ENCODE measurements around the gene CEP152.
A peak's percentile ranks its signal among the peaks of the same experiment; 100 is the strongest.

CEP152 gene

DNA sequence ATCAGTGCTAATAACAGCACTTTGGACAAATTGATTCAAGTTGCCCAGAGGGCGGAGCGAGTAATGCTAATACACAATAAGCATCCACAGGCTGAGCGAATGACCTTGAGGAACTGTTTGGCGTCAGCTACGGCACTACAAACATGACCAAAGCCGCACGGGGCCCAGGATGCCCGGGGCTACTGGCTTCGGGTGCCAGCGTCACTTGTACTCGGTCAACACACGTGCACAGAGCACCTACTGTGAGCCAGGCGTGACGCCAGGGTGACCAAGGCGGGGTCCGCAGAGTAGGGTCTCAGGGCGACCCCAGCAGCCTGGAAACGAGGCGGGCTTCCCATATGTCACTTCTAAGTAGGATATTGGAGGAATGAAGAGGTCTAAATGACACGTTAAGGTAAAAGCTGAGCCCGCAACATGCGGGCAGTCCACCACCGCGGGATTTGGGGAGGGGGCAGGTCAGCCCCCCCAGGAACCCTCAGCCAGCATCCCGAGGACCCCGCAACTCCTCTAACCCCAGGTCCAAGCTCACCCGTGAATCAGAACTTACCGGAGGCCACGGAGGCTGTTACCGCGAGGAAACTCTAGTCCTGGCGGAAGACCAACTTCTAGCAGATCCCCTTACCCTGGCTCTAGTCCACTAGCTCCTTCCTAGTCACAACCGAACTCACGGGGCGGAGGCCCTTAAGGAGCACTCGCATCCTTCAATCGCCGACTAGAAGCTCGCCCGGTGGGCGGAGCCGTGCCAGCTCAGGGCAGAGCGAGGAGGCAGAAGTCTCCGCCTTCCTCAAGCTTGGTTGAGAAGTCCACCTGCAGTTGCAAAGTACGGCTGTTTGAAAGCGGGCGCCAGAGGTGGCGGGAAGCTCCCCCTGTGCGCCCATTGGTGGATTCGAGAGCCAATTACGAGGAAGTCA is at the start of gene CEP152 (continued):
- TF ChIP-seq BCL11B (tag by site-specific recombination; IDR thresholded peaks at IDR 0.05; ENCODE audit: low read depth) (0 out of 2 replicates have a peak, but pooled peaks have one; percentile 20), YY1 (tag by site-specific recombination; IDR thresholded peaks at IDR 0.05) (no peak), ZNF791 (tag by site-specific recombination; IDR thresholded peaks at IDR 0.05) (no peak), KLF1 (tag by site-specific recombination; IDR thresholded peaks at IDR 0.05) (0 out of 2 replicates have a peak, but pooled peaks have one; percentile 17), ZNF560 (tag by site-specific recombination; IDR thresholded peaks at IDR 0.05; ENCODE audit: borderline replicate concordance) (no peak), MZF1 (tag by site-specific recombination; IDR thresholded peaks at IDR 0.05; ENCODE audit: borderline replicate concordance) (peak; percentile 87), ZBTB8A (tag by site-specific recombination; IDR thresholded peaks at IDR 0.05) (peak; percentile 62), KLF16 (tag by site-specific recombination; IDR thresholded peaks at IDR 0.05) (peak; percentile 54), ZNF76 (tag by site-specific recombination; IDR thresholded peaks at IDR 0.05; ENCODE audit: borderline replicate concordance, low read depth) (no peak; the same call in 1 of the 2 replicates), SP3 (tag by site-specific recombination; IDR thresholded peaks at IDR 0.05) (peak; percentile 93), SCRT1 (tag by site-specific recombination; IDR thresholded peaks at IDR 0.05; ENCODE audit: borderline replicate concordance) (no peak), ZNF626 (tag by site-specific recombination; IDR thresholded peaks at IDR 0.05) (no peak), ZNF341 (tag by site-specific recombination; IDR thresholded peaks at IDR 0.05; ENCODE audit: low read depth) (peak; percentile 52), ZSCAN30 (tag by site-specific recombination; IDR thresholded peaks at IDR 0.05) (0 out of 2 replicates have a peak, but pooled peaks have one; percentile 23), ZNF239 (tag by site-specific recombination; IDR thresholded peaks at IDR 0.05) (no peak), ZNF146 (tag by site-specific recombination; IDR thresholded peaks at IDR 0.05) (no peak), SP2 (tag by site-specific recombination; IDR thresholded peaks at IDR 0.05) (peak; percentile 91), ZNF114 (tag by site-specific recombination; IDR thresholded peaks at IDR 0.05) (no peak), ZXDB (tag by site-specific recombination; IDR thresholded peaks at IDR 0.05) (peak; percentile 36; the same call in 1 of the 2 replicates), ZNF501 (tag by site-specific recombination; IDR thresholded peaks at IDR 0.05) (peak; percentile 53; the same call in 1 of the 2 replicates), ZBTB7A (tag by site-specific recombination; IDR thresholded peaks at IDR 0.05; ENCODE audit: low read depth) (peak; percentile 84), ZNF335 (tag by site-specific recombination; conservative IDR thresholded peaks at IDR 0.05) (peak; percentile 51), GLIS2 (tag by site-specific recombination; IDR thresholded peaks at IDR 0.05) (peak; percentile 77)
- TF ChIP-seq, protein P1, sequence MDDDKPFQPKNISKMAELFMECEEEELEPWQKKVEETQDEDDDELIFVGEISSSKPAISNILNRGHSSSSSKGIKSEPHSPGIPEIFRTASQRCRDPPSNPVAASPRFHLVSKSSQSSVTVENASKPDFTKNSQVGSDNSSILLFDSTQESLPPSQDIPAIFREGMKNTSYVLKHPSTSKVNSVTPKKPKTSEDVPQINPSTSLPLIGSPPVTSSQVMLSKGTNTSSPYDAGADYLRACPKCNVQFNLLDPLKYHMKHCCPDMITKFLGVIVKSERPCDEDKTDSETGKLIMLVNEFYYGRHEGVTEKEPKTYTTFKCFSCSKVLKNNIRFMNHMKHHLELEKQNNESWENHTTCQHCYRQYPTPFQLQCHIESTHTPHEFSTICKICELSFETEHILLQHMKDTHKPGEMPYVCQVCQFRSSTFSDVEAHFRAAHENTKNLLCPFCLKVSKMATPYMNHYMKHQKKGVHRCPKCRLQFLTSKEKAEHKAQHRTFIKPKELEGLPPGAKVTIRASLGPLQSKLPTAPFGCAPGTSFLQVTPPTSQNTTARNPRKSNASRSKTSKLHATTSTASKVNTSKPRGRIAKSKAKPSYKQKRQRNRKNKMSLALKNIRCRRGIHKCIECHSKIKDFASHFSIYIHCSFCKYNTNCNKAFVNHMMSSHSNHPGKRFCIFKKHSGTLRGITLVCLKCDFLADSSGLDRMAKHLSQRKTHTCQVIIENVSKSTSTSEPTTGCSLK (tag by site-specific recombination; IDR thresholded peaks at IDR 0.05) = no peak
- TF ChIP-seq, protein P2, sequence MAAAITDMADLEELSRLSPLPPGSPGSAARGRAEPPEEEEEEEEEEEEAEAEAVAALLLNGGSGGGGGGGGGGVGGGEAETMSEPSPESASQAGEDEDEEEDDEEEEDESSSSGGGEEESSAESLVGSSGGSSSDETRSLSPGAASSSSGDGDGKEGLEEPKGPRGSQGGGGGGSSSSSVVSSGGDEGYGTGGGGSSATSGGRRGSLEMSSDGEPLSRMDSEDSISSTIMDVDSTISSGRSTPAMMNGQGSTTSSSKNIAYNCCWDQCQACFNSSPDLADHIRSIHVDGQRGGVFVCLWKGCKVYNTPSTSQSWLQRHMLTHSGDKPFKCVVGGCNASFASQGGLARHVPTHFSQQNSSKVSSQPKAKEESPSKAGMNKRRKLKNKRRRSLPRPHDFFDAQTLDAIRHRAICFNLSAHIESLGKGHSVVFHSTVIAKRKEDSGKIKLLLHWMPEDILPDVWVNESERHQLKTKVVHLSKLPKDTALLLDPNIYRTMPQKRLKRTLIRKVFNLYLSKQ (tag by site-specific recombination; IDR thresholded peaks at IDR 0.05; ENCODE audit: borderline replicate concordance) = no peak
- TF ChIP-seq, protein P3, sequence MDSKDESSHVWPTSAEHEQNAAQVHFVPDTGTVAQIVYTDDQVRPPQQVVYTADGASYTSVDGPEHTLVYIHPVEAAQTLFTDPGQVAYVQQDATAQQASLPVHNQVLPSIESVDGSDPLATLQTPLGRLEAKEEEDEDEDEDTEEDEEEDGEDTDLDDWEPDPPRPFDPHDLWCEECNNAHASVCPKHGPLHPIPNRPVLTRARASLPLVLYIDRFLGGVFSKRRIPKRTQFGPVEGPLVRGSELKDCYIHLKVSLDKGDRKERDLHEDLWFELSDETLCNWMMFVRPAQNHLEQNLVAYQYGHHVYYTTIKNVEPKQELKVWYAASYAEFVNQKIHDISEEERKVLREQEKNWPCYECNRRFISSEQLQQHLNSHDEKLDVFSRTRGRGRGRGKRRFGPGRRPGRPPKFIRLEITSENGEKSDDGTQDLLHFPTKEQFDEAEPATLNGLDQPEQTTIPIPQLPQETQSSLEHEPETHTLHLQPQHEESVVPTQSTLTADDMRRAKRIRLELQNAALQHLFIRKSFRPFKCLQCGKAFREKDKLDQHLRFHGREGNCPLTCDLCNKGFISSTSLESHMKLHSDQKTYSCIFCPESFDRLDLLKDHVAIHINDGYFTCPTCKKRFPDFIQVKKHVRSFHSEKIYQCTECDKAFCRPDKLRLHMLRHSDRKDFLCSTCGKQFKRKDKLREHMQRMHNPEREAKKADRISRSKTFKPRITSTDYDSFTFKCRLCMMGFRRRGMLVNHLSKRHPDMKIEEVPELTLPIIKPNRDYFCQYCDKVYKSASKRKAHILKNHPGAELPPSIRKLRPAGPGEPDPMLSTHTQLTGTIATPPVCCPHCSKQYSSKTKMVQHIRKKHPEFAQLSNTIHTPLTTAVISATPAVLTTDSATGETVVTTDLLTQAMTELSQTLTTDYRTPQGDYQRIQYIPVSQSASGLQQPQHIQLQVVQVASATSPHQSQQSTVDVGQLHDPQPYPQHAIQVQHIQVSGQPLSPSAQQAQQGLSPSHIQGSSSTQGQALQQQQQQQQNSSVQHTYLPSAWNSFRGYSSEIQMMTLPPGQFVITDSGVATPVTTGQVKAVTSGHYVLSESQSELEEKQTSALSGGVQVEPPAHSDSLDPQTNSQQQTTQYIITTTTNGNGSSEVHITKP (tag by site-specific recombination; IDR thresholded peaks at IDR 0.05) = peak; percentile 97
- TF ChIP-seq, protein P4, sequence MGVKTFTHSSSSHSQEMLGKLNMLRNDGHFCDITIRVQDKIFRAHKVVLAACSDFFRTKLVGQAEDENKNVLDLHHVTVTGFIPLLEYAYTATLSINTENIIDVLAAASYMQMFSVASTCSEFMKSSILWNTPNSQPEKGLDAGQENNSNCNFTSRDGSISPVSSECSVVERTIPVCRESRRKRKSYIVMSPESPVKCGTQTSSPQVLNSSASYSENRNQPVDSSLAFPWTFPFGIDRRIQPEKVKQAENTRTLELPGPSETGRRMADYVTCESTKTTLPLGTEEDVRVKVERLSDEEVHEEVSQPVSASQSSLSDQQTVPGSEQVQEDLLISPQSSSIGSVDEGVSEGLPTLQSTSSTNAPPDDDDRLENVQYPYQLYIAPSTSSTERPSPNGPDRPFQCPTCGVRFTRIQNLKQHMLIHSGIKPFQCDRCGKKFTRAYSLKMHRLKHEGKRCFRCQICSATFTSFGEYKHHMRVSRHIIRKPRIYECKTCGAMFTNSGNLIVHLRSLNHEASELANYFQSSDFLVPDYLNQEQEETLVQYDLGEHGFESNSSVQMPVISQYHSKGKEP (tag by site-specific recombination; IDR thresholded peaks at IDR 0.05) = no peak
- TF ChIP-seq, protein P5, sequence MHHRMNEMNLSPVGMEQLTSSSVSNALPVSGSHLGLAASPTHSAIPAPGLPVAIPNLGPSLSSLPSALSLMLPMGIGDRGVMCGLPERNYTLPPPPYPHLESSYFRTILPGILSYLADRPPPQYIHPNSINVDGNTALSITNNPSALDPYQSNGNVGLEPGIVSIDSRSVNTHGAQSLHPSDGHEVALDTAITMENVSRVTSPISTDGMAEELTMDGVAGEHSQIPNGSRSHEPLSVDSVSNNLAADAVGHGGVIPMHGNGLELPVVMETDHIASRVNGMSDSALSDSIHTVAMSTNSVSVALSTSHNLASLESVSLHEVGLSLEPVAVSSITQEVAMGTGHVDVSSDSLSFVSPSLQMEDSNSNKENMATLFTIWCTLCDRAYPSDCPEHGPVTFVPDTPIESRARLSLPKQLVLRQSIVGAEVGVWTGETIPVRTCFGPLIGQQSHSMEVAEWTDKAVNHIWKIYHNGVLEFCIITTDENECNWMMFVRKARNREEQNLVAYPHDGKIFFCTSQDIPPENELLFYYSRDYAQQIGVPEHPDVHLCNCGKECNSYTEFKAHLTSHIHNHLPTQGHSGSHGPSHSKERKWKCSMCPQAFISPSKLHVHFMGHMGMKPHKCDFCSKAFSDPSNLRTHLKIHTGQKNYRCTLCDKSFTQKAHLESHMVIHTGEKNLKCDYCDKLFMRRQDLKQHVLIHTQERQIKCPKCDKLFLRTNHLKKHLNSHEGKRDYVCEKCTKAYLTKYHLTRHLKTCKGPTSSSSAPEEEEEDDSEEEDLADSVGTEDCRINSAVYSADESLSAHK (tag by site-specific recombination; IDR thresholded peaks at IDR 0.05) = no peak

All from HEK293 (cell line).